Sigmoid colon (tissue), 4 donors: ENCODE measurements around the gene HYAL4.

ENCODE experiments used
- EP300 ChIP-seq, 4 donors: sonication (generic); formaldehyde crosslinking; IDR thresholded peaks; one replicate each; pipeline ENCODE4 v1.6.1; 2017; ENCODE audit warnings: antibody characterized with exemption in 4 of 4
- POLR2A ChIP-seq, 2 donors: fragments of 450-650 bp; IDR thresholded peaks; one replicate each; pipeline ENCODE4 v1.6.1; 2016; ENCODE audit warnings: antibody characterized with exemption in 2 of 2, mild to moderate bottlenecking in 2 of 2, moderate library complexity in 2 of 2
- POLR2AphosphoS5 ChIP-seq, 4 donors: sonication (generic); formaldehyde crosslinking; IDR thresholded peaks; one replicate each; pipeline ENCODE4 v1.6.1; 2017; ENCODE audit warnings: antibody characterized with exemption in 4 of 4
- TF ChIP-seq, protein P1 (sequence below), 4 experiments: fragments of 450-650 bp in 3 of 4; fragments of 200-600 bp in 1 of 4; IDR thresholded peaks; one replicate each; pipeline ENCODE4 v1.5.1; 2016 to 2019; ENCODE audit warnings: antibody characterized with exemption in 4 of 4, mild to moderate bottlenecking in 3 of 4, moderate library complexity in 2 of 4

DNA sequence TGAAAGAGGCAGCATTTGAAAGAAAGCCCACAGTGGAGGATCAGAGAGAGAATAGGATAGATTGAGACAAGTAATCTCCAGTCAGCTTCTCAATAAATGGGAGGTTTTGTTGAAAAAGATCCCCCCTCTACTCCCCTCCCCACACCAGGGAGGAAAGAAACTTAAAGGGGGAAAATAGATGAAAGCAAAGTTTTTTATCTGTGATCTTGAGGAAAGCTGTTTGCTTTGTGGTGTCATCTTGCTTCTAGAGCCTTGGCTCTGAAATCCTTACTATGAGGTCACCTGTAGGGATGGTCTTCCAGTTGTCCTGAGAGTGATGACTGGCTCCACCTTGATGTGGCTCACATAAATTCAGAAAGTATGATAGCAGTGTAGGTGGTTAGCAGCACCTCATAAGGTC lies 80.0 kb downstream of the HYAL4 start, which contains the start of gene SPAM1:
- TF ChIP-seq, protein P1, sequence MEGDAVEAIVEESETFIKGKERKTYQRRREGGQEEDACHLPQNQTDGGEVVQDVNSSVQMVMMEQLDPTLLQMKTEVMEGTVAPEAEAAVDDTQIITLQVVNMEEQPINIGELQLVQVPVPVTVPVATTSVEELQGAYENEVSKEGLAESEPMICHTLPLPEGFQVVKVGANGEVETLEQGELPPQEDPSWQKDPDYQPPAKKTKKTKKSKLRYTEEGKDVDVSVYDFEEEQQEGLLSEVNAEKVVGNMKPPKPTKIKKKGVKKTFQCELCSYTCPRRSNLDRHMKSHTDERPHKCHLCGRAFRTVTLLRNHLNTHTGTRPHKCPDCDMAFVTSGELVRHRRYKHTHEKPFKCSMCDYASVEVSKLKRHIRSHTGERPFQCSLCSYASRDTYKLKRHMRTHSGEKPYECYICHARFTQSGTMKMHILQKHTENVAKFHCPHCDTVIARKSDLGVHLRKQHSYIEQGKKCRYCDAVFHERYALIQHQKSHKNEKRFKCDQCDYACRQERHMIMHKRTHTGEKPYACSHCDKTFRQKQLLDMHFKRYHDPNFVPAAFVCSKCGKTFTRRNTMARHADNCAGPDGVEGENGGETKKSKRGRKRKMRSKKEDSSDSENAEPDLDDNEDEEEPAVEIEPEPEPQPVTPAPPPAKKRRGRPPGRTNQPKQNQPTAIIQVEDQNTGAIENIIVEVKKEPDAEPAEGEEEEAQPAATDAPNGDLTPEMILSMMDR (IDR thresholded peaks at IDR 0.05), result no peak
- TF ChIP-seq POLR2AphosphoS5 (IDR thresholded peaks at IDR 0.05) (no peak), POLR2A (IDR thresholded peaks at IDR 0.05) (no peak), EP300 (IDR thresholded peaks at IDR 0.05) (no peak)
